HFF-Myc (cell line): Measurements from ENCODE around the gene UNC13A.

Experiments
- DNase-seq: peaks from one replicate; pipeline ENCODE4 v3.0.0-alpha.2; 2011; ENCODE audit warnings: low read depth; ENCODE audit errors: extremely low read depth
- H3K4me3 ChIP-seq: replicated peaks from 2 replicates; pipeline ENCODE4 v1.5.1; 2011; ENCODE audit warnings: low read depth, mild to moderate bottlenecking, control low read depth, low read length
- TF ChIP-seq, protein P1 (sequence below): IDR thresholded peaks from 2 replicates; pipeline ENCODE4 v1.5.1; 2012; ENCODE audit warnings: mild to moderate bottlenecking, low read depth, low read length, control low read depth; ENCODE audit errors: missing control alignments

Gene UNC13A

DNA sequence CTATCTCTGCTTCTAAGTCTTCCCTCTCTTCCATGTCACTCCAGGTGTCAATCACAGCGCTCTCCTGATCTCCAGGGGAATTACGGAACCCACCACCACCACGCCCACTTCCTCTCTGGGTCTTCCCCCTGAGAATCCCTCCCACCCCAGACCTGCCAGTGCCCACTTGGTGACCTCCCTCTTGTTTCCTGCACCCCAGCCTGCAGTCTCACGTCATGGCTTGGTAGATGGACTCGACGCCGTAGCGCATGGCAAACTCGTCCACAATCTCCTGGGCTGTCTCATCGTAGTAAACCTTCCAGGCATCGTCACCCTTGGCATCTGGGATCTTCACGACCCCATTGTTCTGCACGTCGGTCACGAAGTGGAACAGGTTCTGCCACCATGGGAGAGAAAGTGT is 47.0 kb downstream of the UNC13A start:
- no peak for DNase-seq
- TF ChIP-seq, protein P1, sequence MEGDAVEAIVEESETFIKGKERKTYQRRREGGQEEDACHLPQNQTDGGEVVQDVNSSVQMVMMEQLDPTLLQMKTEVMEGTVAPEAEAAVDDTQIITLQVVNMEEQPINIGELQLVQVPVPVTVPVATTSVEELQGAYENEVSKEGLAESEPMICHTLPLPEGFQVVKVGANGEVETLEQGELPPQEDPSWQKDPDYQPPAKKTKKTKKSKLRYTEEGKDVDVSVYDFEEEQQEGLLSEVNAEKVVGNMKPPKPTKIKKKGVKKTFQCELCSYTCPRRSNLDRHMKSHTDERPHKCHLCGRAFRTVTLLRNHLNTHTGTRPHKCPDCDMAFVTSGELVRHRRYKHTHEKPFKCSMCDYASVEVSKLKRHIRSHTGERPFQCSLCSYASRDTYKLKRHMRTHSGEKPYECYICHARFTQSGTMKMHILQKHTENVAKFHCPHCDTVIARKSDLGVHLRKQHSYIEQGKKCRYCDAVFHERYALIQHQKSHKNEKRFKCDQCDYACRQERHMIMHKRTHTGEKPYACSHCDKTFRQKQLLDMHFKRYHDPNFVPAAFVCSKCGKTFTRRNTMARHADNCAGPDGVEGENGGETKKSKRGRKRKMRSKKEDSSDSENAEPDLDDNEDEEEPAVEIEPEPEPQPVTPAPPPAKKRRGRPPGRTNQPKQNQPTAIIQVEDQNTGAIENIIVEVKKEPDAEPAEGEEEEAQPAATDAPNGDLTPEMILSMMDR: no peak
- H3K4me3 ChIP-seq: no peak overlapping the region

DNA sequence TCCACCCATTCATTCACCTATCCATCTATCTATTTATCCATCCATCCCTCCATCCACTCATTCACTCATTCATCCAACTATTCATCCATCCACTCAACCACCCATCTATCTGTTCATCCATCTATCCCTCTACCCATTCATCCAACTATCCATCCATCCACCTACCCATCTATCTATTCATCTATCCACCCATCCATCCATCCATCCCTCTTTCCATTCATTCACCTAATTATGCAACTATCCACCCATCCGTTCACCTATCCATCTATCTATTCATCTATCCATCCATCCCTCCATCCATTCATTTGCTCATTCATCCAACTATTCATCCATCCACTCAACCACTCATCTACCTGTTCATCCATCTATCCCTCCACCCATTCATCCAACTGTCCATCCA is 54.5 kb downstream of the UNC13A start:
- DNase-seq: no peak
- TF ChIP-seq, protein P1: no peak
- no peak overlapping the region for H3K4me3 ChIP-seq

DNA sequence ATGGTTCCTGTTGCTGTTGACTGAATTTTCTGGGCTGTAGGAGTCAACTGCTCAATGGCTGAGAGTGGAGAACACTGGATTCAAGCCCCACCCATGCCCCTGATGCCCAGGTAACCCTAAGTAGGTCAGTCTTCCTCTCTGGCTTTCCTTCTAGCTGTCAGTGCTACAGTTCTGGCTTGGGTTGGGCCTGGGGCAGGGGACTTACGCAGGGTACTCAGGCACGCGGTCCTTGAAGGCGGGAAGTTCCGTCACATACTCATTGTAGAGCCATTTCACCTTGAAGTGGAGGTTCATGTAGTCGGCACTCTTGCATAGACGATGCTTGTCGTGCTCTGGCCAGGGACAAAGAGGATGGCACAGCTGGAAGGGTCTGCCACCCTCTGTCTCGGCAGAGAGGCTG is 55.6 kb downstream of the UNC13A start:
- no peak for DNase-seq
- TF ChIP-seq, protein P1: no peak

DNA sequence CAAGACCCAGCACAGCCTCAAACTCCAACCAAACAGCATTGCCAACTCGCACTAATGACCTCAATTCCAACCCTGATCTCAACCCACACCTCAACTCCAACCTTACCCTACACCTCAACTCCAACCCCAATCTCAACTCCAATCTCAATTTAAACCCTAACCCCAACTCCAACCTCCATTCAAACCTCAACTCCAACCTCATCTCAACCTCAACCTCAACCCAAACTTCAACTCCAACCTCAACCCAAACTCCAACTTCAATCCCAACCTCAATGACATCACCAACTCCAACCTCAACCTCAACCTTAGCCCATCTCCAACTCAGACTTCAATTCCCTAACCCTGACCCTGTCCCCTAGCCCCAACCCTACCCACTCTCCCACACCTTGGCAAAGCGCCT is 58.4 kb downstream of the UNC13A start:
- TF ChIP-seq, protein P1: no peak
- no peak overlapping the region for H3K4me3 ChIP-seq
- DNase-seq: no peak

More for the DNA sequence above, 55.6 kb downstream of the UNC13A start:
- H3K4me3 ChIP-seq: no peak overlapping the region

DNA sequence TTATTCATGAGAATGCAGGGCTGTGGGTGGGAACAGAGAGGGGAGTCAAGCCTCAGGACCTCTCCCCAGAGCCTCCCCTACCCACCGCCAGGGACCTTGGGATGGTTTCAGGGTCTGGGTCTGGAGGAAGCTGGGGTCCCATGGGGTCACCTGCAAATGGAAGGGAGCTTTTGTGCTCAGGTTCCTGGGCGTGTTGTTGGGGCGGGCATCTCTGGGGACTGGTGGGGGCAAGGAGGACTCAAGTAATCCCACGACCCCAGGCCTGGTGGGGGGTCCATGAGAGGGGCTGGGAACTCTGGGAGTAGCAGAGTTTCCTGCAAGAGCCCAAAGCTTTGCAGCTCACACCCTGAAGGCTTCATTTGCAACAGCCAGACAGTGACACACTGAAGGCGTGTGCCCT is 60.2 kb downstream of the UNC13A start:
- TF ChIP-seq, protein P1: no peak
- no peak overlapping the region for H3K4me3 ChIP-seq
- no peak for DNase-seq

DNA sequence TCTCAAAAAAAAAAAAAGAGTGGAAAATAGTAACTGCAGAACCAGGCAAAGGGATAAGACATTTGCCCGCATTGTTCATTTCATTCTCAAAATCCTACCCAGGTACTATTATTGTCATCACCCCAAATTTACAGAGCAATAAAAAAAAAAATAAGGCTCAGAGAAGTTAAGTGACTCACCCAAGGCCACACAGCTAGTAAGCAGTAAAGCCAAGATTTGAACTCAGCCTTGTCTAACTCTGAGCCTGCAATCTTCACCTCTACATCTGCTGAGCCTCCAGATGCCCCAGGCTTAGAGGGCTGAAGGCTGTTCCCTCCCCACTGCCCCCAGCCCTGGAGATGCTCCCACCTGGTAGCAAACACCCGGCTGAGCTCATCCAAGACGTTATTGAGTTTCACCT is 61.0 kb downstream of the UNC13A start:
- H3K4me3 ChIP-seq: no peak overlapping the region
- TF ChIP-seq, protein P1: no peak
- DNase-seq: no peak

DNA sequence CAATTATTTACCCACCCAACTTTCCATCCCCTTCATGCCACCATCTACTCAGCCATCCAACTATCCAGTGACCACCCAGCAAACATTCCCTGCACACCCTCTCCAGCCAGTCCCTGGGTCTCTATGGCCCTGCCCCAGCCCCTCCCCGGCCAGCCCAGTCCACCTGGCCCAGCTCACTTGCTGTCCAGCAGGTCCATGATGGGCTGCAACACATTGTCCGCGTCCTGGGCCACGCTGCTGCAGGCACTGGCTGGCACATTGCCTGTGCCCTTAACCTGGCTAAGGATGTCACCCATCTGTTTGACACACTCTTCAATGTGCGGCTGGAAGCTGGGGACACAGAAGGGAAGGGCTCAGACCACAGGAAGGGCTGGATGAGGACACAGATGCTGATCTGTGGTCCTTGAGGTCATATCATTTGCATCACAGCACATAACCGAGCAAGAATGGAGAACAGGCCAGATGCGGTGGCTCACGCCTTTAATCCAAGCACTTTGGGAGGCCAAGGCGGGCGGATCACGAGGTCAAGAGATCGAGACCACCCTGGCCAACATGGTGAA is 61.6 kb downstream of the UNC13A start:
- H3K4me3 ChIP-seq: no peak overlapping the region
- TF ChIP-seq, protein P1: no peak
- DNase-seq: no peak
